Cardiac septum (tissue), 1 donor: Measurements from ENCODE around the gene C16orf96. TPM values are rescaled to one million over a fixed set of nuclear protein-coding genes. Genes with fewer than 3 reads are reported as not detected.

ENCODE experiments used
- DNase-seq: peaks from one replicate; pipeline ENCODE4 v3.0.0-alpha.2; 2020; ENCODE audit warnings: low spot score
- intact Hi-C: fragments of 100-400 bp; cut with DNase I; formaldehyde crosslinking; loops from one replicate; pipeline ENCODE4 v1.14.0; 2022
- total RNA-seq: library from RNA; stranded (reverse); fragmentation: NEBNext Ultra II Directional; extraction: Animal tissue kit (Norgen Biotek cat#: 25700); gene quantifications from one replicate; pipeline ENCODE4 v1.2.1, GENCODE V29; 2021
- donor health status: DM: no; HTN: no; CAD: no.

Gene C16orf96
- total RNA-seq, 1 donor from 2014 or later, result 0.11 TPM

DNA sequence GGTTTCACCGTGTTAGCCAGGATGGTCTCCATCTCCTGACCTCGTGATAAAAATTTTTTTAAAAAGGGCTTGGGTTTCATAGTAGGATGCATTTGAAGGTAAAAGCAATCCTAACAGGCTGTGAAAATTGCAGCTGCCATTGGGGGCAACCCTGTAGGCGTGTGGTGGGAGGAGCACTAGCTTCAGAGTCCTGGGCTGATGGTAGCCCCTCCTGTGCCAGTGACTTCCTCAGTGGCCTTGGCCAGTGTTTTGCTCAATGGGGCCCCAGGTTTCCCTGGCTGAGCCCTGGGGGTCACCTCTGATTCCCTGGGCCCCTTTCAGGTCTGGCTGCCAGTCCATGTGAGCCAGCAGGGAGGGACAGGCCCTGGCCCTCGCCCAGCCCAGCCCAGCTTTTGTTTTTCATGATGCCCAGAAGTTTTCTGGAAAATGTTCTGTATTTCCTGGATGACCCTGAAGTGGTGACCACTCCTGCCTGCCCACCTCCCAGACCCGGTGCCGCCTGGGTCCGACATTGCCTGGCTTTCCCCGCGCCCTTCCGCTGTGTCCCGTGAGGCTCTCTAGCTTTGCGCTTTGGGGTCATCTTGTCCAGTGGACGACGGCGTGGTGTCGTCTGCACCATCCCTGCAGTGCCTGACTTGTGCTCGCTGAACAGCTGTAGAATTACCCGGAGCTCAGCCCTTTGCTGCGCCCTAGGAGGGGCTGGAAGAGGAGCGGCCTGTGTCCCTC, 77.9 kb downstream of the C16orf96 start:
- intact Hi-C loops, result no loop called here
- no peak for DNase-seq

DNA sequence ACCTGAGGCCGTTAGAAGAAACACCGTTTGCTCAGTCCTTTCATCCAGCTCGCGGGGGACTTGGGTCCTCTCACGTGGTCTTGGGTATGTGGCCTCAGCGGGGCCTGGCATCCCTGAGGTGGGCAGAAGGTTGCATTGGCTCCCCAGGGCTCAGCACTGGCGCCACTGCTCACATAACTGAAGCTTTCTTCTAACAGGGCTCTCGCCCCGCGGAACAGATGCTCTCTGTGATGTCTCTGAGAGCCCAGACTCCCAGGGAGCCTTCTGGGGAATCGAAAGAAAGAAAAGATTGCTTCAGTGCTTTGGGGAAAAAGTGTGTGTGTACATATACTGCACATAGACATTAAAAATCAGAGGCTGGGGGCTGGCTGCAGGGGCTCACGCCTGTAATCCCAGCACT, 78.6 kb downstream of the C16orf96 start:
- intact Hi-C loops, result no loop called here
- no peak for DNase-seq

DNA sequence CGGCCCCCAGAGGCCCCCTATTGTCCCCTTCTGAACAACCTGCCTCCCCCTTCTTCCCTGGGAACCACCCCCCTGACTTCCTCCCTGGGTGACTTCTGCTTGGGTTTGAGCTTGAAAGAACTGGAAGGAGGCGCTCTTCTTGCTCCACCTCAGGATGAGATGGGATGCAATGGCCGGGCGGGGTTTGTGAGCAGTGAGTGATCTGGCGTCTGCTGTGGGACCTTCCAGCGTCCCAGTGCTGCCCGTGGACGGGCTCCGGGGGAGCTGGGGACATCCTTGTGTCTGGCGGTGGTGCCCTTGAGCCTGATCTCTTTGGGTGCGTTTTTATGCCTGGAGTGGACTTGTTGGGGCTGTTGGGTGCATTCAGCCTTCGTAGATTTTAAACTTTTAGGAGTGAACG, 80.1 kb downstream of the C16orf96 start:
- DNase-seq, result no peak
- intact Hi-C loops, result no loop called here

DNA sequence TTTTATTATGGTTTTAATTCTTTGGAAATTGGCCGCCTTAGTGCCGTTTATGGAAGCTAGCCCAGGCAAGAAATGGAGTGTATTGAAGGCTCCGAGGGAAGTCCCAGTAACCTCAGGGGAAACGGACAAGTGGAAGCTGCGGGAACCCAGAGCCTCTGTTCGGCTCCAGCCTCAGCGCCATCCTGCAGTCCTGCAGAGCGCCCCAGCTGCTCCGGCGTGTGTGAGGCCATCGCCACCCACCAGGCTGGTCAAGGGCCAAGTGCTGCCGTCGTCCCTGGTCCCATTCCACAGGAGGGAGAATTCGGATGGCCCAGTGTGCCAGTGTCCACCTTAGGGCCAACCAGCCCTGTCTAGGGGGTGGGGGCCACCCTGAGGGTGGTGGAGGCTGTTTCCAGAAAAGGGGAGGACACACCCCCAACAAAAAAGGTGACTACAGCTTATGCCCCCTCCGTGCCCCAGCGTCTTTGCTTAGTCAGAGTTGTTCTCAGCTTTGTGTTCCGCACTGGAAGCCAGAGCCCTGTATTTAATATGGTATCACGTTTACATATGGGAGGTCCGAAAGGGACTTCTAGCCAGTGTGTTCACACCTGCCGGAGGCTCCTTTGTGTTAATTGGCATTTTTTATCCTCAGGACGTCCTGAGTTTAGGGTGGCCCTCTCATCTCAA, 81.5 kb downstream of the C16orf96 start:
- no peak for DNase-seq
- intact Hi-C loops, result no loop called here

DNA sequence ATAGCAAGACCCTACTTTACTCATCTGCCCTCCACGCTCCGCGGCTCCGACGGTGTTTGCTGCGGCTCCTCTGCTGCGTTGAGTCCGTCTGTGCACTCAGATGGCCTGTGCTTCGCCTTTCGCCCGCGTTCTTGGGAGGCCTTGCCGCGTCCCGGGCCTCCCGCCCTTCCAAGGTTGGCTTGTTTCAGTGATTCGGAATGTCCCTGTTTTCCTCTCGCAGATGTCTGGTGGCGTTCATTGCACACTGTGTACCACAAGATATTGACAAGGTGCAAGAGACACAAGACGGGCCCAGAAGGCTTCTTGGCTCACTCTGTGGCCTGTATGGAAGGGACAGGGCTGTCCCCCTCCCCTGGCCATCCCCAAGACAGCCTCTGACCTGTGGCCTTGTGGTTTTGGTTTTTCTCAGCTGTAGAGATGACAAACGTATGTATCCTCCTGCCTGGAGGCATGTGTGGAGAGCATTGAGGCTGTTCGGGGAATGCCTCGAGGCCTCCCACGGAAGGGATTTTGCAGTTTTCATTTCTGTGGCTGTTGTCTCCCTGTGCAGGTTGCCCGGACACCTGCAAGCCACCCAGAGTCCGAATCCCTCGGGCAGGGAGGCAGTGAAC, 83.9 kb downstream of the C16orf96 start:
- no peak for DNase-seq
- intact Hi-C loops, result no loop called here

DNA sequence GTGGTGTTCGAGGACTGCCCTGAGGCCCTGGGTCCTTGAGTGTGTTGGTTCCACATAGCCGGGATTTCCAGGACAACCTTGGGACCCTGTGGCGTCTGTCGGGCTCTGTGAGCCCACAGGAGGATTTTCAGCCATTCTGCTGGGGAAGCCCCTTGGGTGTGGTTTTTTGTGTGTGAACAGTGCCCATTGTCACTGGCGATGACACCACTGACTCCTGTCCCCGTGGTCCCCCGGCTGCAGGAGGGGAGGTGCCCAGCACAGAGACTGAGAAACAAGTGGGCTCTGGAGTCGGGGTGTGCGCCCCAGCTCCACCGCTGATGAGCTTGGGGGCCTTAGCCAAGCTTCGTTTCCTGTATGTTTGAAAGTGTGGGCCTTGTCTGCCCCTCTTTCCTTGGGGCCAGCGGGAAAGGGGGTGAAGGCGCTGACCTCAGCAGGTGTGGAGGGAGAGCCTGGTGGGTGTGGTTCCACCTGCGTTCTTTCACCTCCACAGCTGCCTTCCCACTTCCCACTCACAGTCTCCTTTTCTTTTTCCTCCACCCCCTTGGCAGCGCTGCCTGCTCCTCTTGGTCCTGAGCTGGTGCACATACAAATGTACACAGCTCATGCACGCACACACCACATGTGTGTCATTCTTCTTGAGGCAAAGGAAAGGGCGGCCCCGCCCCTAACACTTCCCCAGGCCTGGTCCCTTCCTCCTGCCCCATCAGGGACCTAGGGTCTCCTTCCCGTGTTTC, 84.6 kb downstream of the C16orf96 start:
- no peak for DNase-seq
- intact Hi-C loops, result no loop called here

DNA sequence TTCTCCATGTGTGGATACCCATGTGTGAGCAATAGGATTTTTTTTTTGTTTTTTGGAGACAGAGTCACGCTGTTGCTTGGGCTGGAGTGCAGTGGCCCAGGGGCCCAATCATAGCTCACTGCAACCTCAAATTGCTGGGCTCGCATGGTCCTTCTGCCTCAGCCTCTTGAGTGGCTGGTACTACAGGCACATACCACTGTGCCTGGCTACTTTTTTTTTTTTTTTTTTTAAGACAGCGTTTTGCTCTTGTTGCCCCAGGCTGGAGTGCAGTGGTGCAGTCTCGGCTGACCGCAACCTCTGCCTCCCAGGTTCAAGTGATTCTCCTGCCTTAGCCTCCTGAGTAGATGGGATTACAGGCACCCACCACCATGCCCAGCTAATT, 85.2 kb downstream of the C16orf96 start:
- no peak for DNase-seq
- intact Hi-C loops, result no loop called here

DNA sequence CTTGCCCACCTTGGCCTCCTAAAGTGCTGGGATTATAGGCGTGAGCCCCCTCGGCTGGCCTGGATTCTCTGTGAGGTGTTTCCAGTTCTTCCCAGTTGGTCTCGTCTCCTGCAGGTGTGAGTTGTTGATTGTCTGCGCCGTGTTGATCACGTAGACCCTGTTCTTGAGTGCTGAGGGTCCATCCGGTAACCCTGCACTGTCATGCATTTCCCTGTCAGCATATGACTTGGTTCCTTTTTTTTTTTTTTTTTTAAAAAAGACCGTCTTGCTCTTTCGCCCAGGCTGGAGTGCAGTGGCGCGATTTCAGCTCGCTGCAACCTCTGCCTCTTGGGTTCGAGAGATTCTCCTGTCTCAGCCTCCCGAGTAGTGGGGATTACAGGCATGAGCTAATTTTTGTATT, 85.8 kb downstream of the C16orf96 start:
- intact Hi-C loops, result no loop called here
- DNase-seq, result no peak

DNA sequence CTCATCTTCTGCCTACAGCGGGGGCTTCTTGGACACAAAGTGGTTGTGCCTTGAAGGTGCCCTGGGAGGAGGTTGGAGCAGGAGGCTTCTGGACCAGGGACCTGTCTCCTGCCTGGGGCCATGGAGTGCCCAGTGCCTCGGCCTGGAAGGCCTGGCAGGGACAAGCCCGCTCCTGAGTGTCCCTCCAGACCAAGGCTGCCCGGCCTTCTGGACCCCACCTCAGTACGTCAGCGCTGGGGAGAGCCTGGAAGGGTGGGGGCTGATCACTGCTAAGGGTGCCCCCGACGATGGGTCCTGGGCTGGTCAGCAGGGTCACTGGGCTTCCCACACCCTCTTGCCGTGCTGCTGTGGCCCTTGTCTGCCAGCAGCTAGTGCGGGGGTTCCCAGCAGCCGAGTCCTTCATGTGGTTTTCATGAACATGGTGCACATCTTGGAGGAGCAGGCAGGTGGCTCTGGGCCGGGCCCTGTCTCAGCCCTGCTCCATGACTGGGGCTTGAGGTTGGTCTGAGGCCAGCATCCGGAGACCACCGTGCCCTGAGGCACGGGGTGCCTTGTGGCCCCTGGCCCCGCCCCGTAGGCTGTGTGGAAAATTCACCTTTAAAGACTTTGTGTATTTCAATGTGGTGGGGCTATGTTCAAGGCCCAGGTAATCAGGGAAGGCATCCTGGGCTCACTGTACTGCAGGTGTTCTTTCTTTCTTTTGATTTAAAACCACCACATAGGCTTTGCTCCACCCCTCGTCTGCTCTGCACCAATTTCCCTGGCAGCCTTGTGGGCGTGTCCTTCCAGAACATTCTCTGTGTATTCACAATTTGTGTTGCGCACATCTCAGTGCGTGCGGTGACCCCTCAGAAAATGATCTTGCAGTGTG, 90.9 kb downstream of the C16orf96 start:
- no peak for DNase-seq
- intact Hi-C loops, result no loop called here

DNA sequence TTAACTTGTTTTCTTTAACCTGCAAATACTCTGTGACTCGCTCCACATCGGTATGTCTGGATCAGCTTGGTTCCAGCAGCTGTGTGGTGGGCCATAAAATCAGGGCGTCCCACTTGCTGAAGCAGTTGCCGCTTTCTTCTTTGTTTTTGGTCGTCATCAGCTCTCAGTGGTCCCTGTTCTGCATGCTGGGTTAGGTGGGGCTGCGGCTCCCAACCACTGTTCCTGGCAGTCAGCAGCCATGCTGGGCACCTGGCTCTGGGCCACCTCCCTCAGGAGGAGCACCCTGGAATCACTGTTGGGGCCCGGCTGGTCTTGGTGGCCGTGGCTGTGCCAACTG, 91.5 kb downstream of the C16orf96 start:
- DNase-seq, result no peak
- intact Hi-C loops, result no loop called here

DNA sequence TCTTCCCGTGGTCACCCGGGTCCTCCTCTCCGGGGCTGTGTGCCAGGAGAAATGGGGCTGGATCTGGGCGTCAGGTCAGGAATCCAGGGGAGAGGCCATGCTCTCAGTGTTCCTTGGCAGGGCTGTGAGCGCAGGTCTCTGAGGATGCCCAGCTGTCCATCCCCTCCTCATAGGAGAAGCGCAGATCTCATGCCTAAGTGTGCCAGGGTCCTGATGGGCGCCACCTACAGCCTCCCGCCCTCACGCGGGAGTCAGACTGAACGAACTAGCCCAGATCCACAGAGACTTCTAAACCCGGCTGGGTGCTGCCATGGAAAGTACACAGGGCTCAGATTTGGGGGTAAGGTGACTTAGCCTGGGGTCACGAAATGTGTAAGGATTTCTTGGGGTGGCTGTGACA, 92.8 kb downstream of the C16orf96 start:
- DNase-seq, result no peak
- intact Hi-C loops, result no loop called here

DNA sequence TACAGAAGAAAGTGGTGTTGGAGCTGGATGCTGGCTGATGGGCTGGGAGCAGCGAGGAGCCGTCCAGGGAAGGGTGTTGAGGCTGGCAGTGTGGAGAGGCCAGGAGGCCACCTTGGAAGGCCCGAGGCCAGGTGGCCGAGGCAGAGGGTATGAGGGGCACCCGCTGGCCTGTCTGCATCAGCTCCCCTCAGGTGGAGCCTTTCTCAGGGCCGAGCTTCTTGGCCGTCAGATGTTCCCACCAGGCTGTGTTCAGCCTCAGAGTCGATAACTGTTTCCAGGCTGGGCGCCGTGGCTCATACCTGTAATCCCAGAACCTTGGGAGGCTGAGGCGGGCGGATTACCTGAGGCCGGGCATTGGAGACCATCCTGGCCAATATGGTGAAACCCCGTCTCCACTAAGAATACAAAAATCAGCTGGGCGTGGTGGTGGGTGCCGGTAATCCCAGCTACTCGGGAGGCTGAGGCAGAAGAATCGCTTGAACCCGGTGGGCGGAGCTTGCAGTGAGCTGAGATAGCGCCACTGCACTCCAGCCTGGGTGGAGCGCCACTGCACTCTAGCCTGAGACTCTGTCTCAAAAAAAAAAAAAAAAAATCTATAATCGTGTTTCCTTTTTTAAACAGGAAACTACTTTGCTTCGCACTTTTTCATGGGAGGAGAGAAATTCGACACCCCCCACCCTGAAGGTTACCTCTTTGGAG, 93.8 kb downstream of the C16orf96 start:
- intact Hi-C loops, result no loop called here
- DNase-seq, result no peak

Other genes starting within 250 kb of the C16orf96 start
- gene GLIS2, start 240.3 kb upstream of the C16orf96 start, total RNA-seq, result 31.4 TPM
- 43.3 TPM for gene PAM16, start 205.0 kb upstream of the C16orf96 start, total RNA-seq
- gene VASN, start 184.5 kb upstream of the C16orf96 start, total RNA-seq, result 6.3 TPM
- 11.9 TPM for gene CORO7, start 139.7 kb upstream of the C16orf96 start, total RNA-seq
- gene DNAJA3, start 130.5 kb upstream of the C16orf96 start, total RNA-seq, result 50.7 TPM
- gene NMRAL1, start 81.7 kb upstream of the C16orf96 start, total RNA-seq, result 7.3 TPM
- 69.1 TPM for gene HMOX2, start 79.9 kb upstream of the C16orf96 start, total RNA-seq
- gene CDIP1, start 17.6 kb upstream of the C16orf96 start, total RNA-seq, result 42.1 TPM
- gene UBALD1, start 58.5 kb downstream of the C16orf96 start, total RNA-seq, result 25.1 TPM
- gene MGRN1, start 68.5 kb downstream of the C16orf96 start, total RNA-seq, result 45.3 TPM
- 43.7 TPM for gene NUDT16L1, start 137.2 kb downstream of the C16orf96 start, total RNA-seq
- 9.9 TPM for gene ANKS3, start 177.9 kb downstream of the C16orf96 start, total RNA-seq
- gene DNAAF8, start 178.2 kb downstream of the C16orf96 start, total RNA-seq, result 0.65 TPM
- gene ZNF500, start 210.8 kb downstream of the C16orf96 start, total RNA-seq, result 7.2 TPM
- gene SEPTIN12, start 232.0 kb downstream of the C16orf96 start, total RNA-seq, result not detected
- not detected for gene SMIM22, start 239.0 kb downstream of the C16orf96 start, total RNA-seq
- 69.9 TPM for gene ROGDI, start 246.3 kb downstream of the C16orf96 start, total RNA-seq